Measurements from ENCODE around the gene LONP1.

DNA sequence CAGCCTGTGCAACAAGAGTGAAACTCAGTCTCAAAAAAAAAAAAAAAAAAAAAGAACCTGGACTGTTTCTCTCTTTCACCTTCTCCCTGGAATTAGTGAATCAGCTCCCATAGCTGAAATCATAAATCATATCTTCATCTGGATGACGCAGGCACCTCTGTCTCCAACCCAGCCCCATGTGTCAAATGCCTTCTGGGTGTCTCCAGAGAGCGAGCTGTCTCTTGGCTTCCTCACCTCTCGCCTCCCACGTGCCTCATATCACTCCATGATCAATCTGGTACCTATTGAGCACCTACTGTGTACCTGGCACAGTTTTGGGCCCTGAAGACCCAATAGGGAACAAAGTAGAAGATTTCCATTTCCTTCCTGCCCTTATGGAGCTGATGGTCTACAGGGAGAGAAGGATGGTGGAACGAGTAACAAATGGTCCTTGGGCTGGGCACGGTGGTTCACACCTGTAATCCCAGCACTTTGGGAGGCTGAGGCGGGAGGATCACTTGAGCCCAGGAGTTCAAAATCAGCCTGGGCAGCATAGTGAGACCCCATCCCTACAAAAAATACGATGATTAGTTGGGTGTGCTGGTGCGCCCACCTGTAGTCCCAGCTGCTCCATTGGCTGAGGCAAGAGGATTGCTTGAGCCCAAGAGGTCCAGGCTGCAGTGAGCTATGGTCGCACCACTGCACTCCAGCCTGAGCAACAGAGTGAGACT, 36.6 kb downstream of the LONP1 start:
- TF ChIP-seq, protein P1, sequence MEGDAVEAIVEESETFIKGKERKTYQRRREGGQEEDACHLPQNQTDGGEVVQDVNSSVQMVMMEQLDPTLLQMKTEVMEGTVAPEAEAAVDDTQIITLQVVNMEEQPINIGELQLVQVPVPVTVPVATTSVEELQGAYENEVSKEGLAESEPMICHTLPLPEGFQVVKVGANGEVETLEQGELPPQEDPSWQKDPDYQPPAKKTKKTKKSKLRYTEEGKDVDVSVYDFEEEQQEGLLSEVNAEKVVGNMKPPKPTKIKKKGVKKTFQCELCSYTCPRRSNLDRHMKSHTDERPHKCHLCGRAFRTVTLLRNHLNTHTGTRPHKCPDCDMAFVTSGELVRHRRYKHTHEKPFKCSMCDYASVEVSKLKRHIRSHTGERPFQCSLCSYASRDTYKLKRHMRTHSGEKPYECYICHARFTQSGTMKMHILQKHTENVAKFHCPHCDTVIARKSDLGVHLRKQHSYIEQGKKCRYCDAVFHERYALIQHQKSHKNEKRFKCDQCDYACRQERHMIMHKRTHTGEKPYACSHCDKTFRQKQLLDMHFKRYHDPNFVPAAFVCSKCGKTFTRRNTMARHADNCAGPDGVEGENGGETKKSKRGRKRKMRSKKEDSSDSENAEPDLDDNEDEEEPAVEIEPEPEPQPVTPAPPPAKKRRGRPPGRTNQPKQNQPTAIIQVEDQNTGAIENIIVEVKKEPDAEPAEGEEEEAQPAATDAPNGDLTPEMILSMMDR (IDR thresholded peaks at IDR 0.05) = no peak
- TF ChIP-seq POLR2A (IDR thresholded peaks at IDR 0.05) = no peak

All from uterus (tissue), 2 donors.